HepG2 (cell line): Measurements from ENCODE around the gene UCN2. TPM values are rescaled to one million over a fixed set of nuclear protein-coding genes. Genes with fewer than 3 reads are reported as not detected.

Experiments used
- ATF7-NPFF ChIP-seq: sonication (generic); formaldehyde crosslinking; IDR thresholded peaks from 2 replicates; pipeline ENCODE4 v1.8.1; 2023; ENCODE audit warnings: mild to moderate bottlenecking, low read depth, missing genetic modification reagents, moderate library complexity
- CHD2 ChIP-seq: IDR thresholded peaks from 2 replicates; pipeline ENCODE4 v1.6.1; 2011; ENCODE audit warnings: low read depth, low read length, improper control_type of control experiment
- DNMT1 ChIP-seq: sonication (generic); formaldehyde crosslinking; IDR thresholded peaks from 2 replicates; pipeline ENCODE4 v1.5.1; 2020; ENCODE audit warnings: mild to moderate bottlenecking, missing genetic modification reagents
- NFYB ChIP-seq: sonication (generic); formaldehyde crosslinking; IDR thresholded peaks from 2 replicates; pipeline ENCODE4 v1.4.0; 2020; ENCODE audit warnings: missing genetic modification reagents
- RBM39 ChIP-seq: fragments of 200-400 bp; formaldehyde crosslinking; IDR thresholded peaks from one replicate; pipeline ENCODE4 v1.6.1; 2018; ENCODE audit warnings: antibody characterized with exemption, mild to moderate bottlenecking, low read depth, low read length; ENCODE audit not compliant: poor library complexity, severe bottlenecking
- SRSF4 ChIP-seq: fragments of 200-400 bp; formaldehyde crosslinking; IDR thresholded peaks from one replicate; pipeline ENCODE4 v1.6.1; 2018; ENCODE audit warnings: mild to moderate bottlenecking, low read depth, low read length, moderate library complexity; ENCODE audit not compliant: poor library complexity, severe bottlenecking
- YEATS2 ChIP-seq: sonication (generic); formaldehyde crosslinking; IDR thresholded peaks from 2 replicates; pipeline ENCODE4 v1.4.0; 2020; ENCODE audit warnings: missing genetic modification reagents, borderline replicate concordance
- ZBTB10 ChIP-seq: sonication (generic); formaldehyde crosslinking; IDR thresholded peaks from 2 replicates; pipeline ENCODE4 v1.4.0; 2020; ENCODE audit warnings: missing genetic modification reagents, borderline replicate concordance
- ZFP91 ChIP-seq: sonication (generic); formaldehyde crosslinking; IDR thresholded peaks from 2 replicates; pipeline ENCODE4 v1.9.0; 2022; ENCODE audit warnings: missing genetic modification reagents, mild to moderate bottlenecking, borderline replicate concordance
- ZNF318 ChIP-seq: sonication (generic); formaldehyde crosslinking; IDR thresholded peaks from 2 replicates; pipeline ENCODE4 v1.4.0; 2020; ENCODE audit warnings: mild to moderate bottlenecking, missing genetic modification reagents
- ZNF367 ChIP-seq: sonication (generic); formaldehyde crosslinking; IDR thresholded peaks from 2 replicates; pipeline ENCODE4 v1.4.0; 2020; ENCODE audit warnings: missing genetic modification reagents, borderline replicate concordance
- polyA plus RNA-seq, 8 experiments: library from polyadenylated mRNA; depleted of rRNA in 3 of 8; stranded (reverse) in 7 of 8; unstranded in 1 of 8; fragments of >200 nt; fragmentation: Illumina TruSeq in 4 of 8; extraction: Trizol in 4 of 8; gene quantifications; 2 replicates each; pipeline versions ENCODE4 v1.2.1 to v1.2.3, GENCODE V29; 2011 to 2016; ENCODE audit warnings: low read depth in 4 of 8, missing spikeins in 1 of 8, mixed read lengths in 1 of 8; ENCODE audit not compliant: insufficient read depth in 1 of 8
- total RNA-seq, 5 experiments: library from RNA; depleted of rRNA; stranded (reverse); fragments of >200 nt; fragmentation: Illumina TruSeq; extraction: Trizol; gene quantifications; 2 replicates each; pipeline ENCODE4 v1.2.3, GENCODE V29; 2016; ENCODE audit warnings: low read depth in 1 of 5
- TF ChIP-seq, protein P1 (sequence below): sonication (generic); formaldehyde crosslinking; IDR thresholded peaks from 2 replicates; pipeline ENCODE4 v1.5.1; 2020; ENCODE audit warnings: mild to moderate bottlenecking, missing genetic modification reagents, borderline replicate concordance

The UCN2 gene
- total and polyA plus RNA-seq, 2 of the 13 experiments (the other 11 are each of a cell fraction or from before 2014, with no cell fraction given) = 0.07 to 1.5 TPM

DNA sequence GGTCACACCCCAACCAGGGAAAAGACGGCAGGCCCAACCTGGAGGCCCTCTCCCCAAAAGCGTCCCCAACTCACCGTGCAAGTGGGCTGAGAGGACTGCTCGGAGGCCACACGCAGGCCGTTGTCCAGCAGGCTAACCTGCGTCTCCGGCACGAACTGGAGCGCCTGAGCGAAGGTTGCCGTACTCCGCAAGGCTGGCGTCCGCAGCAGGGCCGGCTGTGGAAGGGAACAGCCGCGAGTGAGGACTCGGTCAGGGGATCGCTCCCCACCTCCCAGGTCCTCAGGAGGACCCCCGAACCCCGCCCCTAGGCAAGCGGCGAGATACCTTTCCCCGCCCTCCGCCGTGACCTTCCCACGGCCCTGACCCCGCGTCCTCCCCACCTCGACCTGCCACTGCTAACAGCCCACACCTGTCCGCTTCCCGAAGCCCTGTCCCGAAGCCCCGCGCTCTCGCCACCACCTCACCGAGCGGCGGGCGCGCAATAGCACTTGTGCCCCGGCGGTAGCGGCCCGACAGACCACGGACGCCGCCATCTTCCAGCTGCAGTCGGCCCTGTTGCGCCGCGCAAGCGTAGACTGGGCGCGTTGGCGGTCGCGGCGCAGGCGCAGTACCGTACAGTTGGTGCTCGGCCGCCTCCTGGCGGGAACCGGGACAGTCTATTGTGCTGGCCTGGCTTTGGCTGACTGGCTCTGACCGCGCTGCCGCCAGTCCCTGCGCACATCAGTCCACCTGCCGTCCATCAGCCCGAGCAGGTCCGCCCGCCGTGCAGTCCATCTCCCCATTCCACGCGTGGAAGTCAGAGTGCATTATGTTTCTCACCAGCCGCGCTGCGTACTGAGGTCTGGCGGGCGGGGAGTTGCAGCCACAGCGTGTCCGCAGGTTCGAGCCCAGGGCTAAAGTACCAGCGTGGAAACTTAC, 45.8 kb upstream of the UCN2 start, which contains the start of gene UQCRC1 (continued):
- TF ChIP-seq SRSF4 (no peak), DNMT1 (CRISPR knock-in tag) (no peak; the same call in 1 of the 2 replicates), ZBTB10 (CRISPR knock-in tag) (peak; percentile 67; the same call in 1 of the 2 replicates), ZNF367 (CRISPR knock-in tag) (0 out of 2 replicates have a peak, but pooled peaks have one; percentile 24), CHD2 (no peak), RBM39 (no peak), ATF7-NPFF (CRISPR knock-in tag) (0 out of 2 replicates have a peak, but pooled peaks have one; percentile 62), ZFP91 (peak; percentile 93; the same call in 1 of the 2 replicates), YEATS2 (CRISPR knock-in tag) (peak; percentile 79; the same call in 1 of the 2 replicates), ZNF318 (0 out of 2 replicates have a peak, but pooled peaks have one; percentile 61), NFYB (CRISPR knock-in tag) (no peak)
- TF ChIP-seq, protein P1, sequence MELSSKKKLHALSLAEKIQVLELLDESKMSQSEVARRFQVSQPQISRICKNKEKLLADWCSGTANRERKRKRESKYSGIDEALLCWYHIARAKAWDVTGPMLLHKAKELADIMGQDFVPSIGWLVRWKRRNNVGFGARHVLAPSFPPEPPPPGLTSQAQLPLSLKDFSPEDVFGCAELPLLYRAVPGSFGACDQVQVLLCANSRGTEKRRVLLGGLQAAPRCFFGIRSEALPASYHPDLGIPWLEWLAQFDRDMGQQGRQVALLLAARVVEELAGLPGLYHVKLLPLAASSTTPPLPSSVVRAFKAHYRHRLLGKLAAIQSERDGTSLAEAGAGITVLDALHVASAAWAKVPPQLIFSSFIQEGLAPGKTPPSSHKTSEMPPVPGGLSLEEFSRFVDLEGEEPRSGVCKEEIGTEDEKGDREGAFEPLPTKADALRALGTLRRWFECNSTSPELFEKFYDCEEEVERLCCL (CRISPR knock-in tag) = peak; percentile 69
